GM19351 (cell line): ENCODE data around the gene TPT1.
A peak's percentile ranks its signal among the peaks of the same experiment; 100 is the strongest.
"Not testable (repeated sequence)": the region's sequence is repeated elsewhere in the genome, so short reads cannot be mapped to it uniquely, and the experiment has no call there.

ENCODE experiments used
- ATAC-seq: cut with Tn5 transposase; IDR thresholded peaks from one replicate; pipeline ENCODE4 v1.9.1; 2021; ENCODE audit warnings: mild to moderate bottlenecking, moderate library complexity; ENCODE audit not compliant: unreplicated experiment

TPT1 gene

DNA sequence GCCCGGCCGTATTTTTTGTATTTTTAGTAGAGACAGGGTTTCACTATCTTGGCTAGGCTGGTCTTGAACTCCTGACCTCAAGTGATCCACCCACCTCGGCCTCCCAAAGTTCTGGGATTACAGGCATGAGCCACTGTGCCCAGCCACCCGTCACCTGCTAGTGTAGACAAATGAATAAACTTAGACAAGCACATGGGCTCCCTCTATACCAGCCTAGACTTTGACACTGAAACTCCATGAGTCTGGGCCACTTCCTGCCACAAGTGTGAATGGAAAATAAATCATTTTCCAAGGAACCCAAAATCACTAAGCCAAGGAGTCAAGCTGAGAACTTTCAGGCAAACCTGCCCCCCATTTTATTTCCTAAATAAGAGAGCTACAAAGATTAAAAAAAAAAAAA is 27.0 kb upstream of the TPT1 start:
- no peak for ATAC-seq

DNA sequence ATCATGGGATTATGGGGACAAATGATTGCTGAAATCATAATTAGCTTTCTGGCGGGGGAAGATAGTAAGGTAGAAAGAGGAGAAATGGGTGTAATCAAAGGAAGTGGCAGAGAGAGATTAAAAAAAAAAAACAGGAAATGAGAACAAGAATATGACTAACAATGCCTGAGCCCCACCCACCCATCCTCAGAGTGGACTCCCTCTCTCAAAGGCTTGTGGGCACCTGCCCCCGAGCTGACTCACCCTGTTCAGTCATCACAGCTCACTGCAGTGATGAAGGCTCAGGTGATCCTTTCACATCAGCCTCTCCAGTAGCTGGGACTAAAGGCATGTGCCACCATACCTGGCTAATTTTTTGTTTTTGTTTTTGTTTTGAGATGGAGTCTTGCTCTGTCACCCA is 26.4 kb upstream of the TPT1 start:
- peak; percentile 99 for ATAC-seq

DNA sequence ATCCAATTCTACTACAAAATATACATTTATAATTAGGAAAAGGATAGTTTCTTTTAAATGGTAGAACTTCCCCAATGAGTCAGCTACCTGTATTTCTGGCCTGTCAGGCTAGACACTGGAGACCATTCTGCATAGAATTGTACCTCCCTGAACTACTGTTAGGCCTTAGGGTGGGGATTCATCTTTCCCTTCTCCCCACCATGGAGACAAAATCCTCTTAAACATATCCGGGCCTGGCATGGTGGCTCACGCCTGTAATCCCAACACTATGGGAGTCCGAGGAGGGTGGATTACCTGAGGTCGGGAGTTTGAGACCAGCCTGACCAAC is 24.5 kb upstream of the TPT1 start:
- ATAC-seq: no peak

DNA sequence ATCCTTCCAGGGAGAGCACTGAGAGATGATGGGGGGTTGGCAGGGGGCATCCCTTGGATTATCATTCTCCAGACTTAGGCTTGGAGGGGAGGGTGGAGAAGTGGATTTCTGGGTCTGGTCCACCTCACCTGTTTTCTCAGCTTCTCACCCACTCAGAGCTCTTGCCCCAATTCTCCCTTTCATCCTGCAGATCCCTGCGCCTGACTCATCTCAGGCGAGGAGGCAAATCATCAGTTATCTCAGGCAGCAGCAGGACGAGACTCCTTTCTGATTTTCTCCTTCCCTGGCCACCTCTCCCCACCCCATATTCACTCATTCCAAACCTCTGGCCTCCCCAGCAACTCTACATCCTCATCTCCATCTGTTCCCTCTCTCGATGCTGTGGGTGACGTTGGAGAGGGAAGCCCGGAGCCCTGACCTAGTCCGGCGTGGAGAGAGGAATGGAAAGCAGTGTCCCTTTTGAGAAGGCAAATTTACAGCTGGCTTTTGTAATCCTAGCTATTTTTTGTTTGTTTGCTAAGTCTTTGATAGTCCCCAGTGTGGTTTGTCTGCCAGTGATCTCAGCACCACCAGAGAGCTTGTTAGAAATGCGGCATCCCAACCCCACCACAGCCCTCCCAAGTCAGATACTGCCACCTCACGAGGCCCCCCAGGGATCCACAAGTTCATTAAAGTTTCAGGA is 24.0 kb upstream of the TPT1 start:
- ATAC-seq: no peak

DNA sequence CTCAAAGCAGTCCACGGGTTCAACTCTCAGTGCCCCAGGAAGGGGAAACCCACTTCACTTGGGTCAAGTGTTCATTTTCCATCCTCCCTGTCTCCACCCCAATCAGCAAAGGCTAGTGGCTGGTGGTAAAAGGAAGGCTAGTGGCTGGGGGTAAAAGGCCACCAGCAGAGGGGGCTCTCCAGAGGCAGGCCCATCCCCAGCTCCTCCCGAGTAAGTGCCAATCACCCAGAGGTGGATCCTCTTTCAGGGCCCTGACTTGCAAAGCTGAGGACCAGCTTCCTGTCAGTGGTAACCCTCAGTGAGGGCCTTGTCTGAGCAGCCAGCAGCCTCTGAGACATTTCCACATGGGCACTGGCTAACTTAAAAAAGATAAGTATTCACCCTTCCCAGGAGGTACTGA is 22.0 kb upstream of the TPT1 start:
- ATAC-seq: no peak

DNA sequence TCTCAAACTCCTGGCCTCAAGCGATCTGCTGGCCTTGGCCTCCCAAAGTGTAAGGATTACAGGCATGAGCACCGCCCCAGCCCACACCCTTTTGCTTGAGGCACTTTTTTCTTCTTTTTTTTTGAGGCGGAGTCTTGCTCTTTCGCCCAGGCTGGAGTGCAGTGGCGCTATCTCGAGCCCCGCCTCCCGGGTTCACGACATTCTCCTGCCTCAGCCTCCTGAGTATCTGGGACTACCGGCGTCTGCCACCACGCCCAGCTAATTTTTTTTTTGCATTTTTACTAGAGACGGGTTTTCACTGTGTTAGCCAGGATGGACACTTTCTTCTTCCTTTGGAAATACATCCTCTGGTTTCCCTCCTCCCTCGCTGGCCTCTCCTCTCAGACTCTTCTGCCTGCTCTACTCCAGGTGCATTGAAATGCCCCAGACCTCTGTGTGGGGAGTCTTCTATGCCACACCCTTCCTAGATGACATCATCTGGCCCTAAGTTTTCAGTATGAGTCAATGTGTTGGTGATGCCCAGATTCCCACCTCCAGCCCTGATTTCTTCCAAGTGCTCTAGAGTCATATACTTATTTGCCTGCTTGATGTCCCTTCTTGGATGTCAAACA is 20.7 kb upstream of the TPT1 start:
- no peak for ATAC-seq

DNA sequence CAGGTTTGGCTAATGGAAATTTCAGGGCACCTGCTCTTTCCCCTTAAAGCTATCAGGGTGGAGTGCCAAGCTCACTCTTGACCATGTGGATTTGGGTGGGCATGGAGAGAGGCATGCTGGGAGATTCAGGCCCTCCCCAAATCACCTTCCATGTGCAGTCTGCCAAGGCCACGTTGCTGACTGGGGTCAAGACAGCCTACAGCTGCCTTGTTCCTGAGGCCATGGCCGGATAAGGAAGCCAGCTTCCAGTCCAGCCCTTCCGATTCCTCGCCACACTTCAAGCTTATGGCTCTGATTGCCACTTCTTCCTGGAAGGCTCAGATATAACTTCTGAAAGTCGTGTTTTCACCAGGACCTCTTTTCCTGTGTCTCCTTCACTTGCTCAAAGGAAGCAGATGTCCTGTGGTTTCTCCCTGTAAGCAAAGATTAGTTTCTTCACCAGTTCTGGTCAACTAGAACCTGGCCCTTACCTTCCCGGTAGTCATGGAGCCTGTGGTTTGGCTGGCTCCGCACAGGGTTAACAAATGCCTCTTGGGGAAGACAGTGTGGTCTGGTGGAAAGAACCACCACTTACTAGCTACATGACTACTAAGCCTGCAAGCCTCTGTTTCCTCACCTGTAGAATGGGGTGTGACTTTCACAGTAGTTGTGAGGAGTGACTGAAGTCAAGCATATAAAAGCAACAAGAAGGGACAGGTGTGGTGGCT is 16.1 kb upstream of the TPT1 start:
- no peak for ATAC-seq

DNA sequence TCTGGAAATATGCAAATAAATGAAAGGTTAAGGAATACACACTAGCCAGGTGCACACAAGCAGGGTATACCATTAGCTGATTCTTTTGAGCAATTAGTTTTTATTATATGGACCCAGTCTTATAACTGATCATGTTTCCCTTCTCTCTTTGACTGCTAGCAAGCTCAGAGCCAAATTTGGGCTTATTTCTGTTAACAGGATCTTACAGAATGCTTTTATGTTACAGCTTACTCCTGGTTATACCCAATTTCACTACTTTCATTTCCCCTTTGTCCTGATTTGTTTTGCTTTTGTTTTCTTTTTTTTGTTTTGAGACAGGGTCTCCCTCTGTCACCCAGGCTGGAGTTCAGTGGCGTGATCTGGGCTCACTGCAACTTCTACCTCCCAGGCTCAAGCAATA is 12.9 kb upstream of the TPT1 start:
- ATAC-seq: no peak

DNA sequence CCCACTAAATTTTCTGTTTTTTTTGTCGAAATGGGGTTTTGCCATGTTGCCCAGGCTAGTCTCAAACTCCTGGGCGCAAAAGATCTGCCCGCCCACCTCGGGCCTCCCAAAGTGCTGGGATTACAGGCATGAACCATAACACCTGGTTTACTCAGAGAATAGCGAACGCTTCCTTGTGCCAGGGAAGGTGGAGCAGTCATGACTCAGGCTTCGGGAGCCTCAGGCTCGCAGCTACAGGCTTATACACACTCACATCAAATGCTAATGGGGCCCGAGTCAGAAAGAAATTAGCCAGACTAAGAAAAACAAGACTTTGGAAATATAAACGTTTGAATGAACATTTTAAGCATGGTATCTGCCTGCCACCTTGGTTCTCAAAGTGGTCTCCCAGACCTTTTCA is 11.0 kb upstream of the TPT1 start:
- no peak for ATAC-seq

DNA sequence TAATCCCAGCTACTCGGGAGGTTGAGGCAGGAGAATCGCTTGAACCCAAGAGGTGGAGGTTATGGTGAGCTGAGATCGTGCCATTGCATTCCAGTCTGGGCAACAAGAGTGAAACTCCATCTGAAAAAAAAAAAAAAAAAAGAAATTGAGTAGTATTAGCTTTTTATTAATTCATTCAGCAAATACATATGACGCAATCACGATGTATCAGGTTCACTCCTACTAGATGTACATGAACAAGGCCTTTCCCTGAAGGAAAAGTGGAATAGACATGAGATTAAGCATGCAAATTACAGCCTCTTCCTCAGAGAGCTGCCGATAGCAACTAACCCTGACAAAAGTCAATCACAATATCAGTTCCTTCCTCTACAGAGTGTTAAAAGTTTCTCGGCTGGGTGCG is 9.2 kb upstream of the TPT1 start:
- ATAC-seq: no peak

DNA sequence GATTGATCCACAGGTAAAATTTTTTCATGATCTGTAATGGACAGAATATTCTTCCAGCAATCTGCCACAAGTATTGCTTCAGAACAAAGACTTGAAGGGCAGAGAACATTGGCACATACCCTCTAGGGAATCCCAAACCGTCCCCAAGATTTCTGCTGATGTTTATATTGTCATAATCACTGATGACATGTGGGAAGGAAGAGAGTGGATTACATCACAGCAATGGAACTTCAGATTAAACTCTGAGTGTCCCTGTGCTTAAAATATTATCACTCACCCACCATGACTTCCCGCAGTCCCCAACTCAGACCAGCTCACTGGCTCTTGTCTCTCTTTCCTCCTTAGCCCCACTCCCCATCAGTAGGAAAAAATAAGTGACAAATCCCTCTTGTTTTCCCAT is 8.5 kb upstream of the TPT1 start:
- no peak for ATAC-seq

DNA sequence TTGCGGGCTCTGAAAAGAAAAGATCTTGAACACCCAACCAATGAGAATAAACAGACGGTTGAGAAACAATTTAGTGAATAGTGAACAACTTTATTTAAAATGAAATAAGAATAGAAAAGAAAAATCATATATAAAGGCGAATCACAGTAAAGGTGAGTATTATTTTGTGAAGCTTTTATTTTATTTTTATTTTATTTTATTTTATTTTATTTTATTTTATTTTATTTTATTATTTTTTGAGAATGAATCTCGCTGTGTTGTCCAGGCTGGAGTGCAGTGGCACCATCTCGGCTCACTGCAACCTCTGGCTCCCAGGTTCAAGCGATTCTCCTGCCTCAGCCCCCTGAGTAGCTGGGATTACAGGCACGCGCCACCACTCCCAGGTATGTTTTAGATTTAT is 3.1 kb upstream of the TPT1 start:
- not testable (repeated sequence) for ATAC-seq

DNA sequence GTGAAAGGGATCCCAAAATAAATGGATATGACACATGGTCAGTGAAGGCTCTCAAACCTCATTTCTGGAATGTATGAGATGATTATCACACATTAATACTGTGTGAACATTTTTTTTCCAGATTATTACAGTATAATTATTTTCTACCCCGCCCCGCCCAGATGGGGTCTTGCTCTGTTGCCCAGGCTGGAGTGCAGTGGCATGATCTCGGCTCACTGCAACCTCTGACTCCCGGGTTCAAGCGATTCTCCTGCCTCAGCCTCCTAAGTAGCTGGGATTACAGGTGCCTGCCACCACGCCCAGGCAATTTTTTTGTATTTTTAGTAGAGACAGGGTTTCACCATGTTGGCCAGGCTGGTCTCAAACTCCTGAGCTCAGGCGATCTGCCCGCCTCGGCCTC is 2.1 kb upstream of the TPT1 start:
- not testable (repeated sequence) for ATAC-seq

DNA sequence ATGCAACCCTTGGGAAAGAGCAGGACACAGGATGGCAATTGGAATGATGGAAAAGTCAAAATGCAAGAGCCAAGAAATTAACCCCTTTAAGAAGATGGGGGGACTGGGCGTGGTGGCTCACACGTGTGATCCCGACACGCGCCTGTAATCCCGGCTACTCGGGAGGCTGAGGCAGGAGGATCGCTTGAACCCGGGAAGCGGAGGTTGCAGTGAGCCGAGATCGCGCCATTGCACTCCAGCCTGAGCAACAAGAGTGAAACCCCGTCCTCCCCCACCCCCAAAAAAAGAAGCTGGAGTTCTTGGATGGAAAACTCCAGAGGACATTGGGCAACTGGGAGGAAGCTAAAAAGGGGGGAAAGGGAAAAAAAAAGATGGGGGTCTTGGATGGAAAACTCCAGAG is 1.7 kb upstream of the TPT1 start:
- ATAC-seq: not testable (repeated sequence)

DNA sequence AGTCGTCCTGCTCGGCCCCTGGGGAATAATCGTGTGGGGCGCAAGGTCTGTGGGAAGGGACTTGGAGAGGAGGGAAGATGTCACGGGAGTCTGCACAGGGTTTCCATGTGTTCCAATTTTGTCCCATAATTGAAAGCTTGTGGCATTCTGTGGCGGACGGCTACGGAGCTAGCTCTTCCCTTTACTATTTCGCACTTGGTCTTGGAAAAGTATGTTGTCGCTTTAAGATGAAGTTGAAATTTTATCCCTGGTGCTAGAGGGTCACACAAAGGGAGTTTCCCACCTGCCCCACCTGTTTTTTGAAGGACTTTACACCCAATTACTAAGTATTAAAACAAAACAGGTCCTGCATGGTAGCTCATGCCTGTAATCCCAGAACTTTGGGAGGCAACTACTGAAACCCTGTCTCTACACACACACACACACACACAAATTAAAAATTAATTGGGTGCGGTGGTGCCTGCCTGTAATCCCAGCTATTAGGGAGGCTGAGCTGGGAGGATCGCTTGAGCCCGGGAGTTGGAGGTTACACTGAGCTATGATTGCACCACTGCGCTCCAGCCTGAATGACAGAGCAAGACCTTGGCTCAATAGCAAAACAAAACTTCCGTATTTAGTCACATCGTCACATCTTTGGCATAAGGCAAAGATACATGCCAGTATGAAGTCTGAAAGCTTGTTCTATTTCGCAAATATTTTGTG is 967 bp upstream of the TPT1 start:
- no peak for ATAC-seq

DNA sequence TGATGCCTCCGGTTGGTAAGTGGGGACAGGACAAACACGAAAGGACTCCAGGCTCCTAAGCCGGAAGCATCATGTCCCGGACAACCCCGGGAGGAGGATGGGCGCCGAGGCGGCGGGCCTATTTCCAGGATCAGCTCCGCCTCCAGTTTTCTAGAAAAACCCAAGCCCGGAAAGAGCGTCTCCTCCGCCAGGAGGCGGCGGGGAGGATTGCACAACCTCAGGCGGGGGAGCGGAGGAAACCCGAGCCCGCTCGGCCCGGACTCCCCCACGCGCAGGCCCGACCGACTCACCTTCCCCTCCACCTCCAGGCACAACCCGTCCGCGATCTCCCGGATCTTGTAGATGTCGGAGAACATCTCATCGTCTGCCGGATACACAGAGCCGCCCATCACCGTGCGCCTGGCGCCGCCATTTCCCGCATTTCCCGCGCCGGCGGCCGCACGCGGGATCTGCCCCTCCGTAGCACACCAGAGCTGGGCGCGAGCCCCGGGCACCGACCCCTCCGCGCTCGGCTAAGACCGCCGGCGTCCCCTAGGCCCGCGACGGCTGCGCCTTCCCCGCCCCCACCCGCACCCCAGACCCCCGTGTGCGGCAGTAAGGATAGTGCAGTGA is 455 bp downstream of the TPT1 start:
- ATAC-seq: peak; percentile 33

DNA sequence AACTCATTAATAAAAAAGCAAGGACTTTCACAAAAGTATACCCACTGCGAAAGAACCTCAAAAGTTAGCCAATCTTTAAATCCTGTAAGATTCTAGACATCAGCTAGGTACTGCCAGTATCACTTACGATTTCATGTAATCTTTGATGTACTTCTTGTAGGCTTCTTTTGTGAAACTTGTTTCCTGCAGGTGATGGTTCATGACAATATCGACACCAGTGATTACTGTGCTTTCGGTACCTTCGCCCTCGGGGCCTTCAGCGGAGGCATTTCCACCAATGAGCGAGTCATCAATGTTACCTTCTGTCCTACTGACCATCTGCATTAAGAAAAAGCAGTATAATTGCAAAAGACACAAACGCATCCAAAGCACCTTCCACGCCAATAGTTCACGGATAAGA is 1.1 kb downstream of the TPT1 start:
- no peak for ATAC-seq

DNA sequence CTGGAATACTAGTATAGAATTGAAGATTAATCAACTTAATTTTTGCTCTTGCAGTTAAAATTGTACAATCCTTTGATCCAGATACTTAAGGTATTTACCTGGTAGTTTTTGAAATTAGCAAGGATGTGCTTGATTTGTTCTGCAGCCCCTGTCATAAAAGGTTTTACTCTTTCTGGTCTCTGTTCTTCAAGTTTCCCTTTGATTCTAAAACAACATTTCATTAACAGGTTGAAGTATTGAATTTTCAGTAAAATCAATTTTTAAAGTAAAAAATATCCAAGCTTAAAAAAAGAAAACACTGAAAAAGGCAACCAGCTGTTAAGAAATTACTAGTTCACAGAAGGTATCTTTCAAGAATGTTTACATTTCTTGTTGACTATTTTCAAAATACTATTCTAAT is 1.6 kb downstream of the TPT1 start:
- no peak for ATAC-seq

DNA sequence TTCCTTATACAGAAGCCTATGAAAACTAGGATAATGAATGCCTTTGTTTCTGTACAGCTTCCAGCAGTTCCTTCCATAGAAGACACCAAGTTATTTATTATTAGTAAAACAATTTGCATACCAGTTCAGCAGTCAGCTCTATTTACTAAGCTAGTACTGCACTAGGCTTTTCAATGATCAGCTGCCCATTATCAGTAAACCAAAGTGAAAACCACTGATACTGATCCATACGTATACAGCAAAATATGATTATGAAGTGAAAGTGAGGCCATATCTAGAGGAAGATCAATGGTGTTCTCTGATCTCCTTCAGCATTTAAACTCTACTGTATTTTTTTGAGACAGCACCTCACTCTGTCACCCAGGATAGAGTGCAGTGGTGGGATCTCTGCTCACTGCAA is 3.2 kb downstream of the TPT1 start:
- ATAC-seq: no peak

DNA sequence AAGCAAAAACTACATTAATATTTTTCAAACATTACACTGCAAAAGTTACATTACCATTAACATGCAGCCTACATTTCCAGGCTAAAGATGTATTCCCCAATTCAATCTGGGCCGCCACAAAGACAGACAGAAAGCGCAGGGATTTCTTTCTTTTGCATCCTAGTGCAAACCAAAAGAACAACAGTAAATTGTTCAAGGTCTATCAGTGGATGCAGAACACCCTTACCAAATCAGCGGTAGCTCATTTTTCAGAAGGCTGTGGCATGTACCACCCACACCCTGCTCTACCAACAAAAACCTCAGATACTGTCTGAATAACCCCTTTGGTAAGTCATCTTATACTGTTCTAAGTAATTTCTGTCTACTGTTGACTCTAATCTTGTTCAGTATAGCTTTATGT is 3.6 kb downstream of the TPT1 start:
- no peak for ATAC-seq

DNA sequence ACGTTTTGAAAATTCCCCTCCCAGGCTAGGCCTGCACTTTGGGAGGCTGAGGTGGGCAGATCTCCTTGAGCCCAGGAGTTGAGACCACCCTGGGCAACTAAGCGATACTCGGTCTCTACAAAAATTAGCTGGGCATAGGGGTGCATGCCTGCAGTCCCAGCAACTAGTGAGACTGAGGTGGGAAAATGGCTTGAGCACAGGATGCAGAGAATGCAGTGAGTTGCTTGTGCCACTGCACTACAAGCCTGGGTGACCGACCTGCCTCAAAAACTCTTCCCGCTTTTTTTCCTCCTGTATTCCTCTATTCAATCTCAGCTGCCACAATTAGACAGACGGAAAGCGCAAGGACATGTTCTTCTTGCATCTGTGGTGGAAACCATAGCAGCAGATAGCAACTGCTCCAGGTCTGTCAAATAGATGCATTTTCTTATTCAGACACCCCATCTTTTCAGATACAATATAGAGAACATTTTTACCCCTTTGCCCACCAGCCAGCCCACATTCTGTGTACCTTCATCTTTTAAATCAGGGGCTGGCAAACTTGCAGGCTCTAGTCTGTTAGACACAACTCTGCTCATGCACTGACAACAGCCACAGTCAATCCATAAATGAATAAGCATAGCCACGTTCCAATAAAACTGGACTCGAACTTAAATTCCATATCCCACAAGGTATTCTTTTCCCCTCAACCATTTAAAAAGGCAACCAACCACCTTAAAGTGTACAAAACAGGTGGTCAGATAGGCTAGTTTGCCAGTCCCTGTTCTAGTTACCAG is 4.8 kb downstream of the TPT1 start:
- no peak for ATAC-seq
